GM19043 (cell line): ENCODE results near the gene NOL12.

Experiments
- ATAC-seq: cut with Tn5 transposase; IDR thresholded peaks from one replicate; pipeline ENCODE4 v1.9.1; 2021; ENCODE audit warnings: low read depth; ENCODE audit not compliant: unreplicated experiment

Gene NOL12

DNA sequence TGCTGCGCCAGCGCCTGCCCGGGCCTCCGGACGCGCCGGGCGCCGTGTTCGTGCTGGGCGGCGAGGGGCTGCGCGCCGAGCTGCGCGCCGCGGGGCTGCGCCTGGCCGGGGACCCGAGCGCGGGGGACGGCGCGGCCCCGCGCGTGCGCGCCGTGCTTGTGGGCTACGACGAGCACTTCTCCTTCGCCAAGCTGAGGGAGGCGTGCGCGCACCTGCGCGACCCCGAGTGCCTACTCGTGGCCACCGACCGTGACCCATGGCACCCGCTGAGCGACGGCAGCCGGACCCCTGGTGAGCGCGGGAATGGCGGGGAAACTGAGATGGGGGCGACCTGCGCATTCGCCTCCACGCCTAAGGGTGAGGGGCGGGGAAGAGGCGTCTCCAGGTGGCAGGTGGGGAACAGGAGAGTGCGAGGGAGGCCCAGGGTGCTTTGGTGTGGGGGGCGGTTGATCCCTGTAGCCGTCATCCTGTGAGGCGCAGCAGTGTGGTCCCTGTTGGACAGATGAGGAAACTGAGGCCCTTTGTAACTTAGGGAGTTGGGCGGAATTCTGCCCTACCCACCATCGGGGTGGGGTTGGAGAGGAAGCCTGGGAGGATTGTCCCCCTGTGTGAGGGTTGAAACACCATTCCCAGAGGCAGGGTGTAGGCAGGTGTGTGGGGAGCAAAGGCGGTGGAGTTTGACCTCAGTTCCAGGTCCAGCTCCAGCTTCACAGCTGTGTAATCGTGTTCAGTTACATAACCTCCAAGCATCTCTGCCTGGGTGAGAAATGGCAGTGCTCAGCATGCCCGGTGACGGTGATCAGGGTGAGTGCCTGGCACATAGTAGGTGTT is 26.9 kb upstream of the NOL12 start:
- ATAC-seq, result no peak

DNA sequence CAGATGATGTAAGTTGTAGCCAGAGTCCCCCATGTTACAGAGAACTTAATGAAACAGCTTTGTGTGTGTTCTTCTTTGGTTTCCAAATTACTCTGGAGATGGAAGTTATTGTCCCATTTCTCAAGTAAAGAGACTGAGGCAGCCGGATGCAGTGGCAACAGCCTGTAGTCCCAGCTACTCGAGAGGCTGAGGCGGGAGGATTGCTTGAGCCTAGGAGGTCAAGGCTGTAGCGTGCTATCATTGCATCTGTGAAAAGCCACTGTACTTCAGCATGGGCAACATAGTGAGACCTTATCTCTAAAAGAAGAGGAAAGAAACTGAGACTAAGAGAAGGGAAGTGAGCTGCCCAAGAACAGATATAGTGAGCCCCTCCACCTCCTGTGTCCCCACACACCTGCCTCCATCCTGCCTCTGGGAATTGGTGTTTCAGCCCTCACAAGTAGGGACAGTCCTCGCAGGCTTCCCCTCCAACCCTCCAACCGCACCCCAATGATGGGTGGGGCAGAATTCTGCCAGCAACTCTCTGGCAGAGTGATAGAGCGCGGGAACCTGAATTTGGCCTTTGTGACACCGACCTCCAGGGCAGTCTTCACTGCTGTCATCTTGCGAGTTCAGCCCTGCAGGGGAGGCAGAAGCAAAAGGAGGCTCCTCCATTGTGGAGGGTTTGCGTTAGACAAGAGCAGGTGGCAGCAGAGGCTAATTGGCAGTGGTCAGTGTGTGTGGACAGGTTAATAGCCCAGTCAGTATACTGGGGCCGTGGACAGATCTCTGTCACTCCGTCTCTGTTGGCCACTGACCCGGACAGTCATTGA is 26.0 kb upstream of the NOL12 start:
- ATAC-seq, result no peak

- no peak for ATAC-seq
These were observed 25.5 kb upstream of the NOL12 start for GRCh38 chr22:37660709-37661045.

DNA sequence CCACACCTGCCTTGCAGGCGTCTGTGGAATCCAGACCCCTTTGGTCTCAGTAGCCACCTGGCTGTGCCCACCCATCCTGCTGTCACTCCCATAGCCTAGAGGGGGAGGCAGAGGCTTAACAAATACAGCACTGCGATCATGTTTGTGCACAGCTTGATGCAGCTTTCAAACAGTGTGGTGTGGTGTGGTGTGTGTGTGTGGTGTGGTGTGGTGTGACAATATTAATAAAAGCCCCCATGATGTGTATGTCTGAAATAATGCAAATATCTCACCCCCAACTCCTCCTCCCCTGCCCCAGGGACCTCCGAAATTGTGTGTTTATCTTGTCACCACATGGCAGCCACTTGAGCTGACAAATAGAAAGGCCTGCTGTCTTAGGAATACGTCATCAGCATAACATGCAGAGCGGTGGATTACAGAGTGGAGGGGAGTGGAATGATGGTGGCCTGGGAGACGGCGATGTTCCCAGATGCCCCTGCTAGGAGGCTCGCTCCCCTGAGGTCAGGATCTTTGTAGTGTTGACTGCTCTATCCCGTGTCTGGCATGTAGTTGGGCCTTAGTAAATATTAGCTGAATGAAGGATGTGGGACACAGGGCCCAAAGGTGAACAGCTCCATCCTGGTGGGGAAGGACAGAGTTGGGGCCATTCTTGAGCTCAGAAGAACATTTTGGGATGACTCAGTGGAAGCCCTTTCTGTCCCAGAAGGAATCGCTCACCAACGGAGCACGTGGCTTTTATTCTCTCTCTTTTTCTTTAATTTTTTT is 24.8 kb upstream of the NOL12 start:
- no peak for ATAC-seq

- no peak for ATAC-seq
These were observed 24.1 kb upstream of the NOL12 start for GRCh38 chr22:37662039-37662438.

GRCh38 chr22:37663521-37664140 is 22.5 kb upstream of the NOL12 start:
- no peak for ATAC-seq

DNA sequence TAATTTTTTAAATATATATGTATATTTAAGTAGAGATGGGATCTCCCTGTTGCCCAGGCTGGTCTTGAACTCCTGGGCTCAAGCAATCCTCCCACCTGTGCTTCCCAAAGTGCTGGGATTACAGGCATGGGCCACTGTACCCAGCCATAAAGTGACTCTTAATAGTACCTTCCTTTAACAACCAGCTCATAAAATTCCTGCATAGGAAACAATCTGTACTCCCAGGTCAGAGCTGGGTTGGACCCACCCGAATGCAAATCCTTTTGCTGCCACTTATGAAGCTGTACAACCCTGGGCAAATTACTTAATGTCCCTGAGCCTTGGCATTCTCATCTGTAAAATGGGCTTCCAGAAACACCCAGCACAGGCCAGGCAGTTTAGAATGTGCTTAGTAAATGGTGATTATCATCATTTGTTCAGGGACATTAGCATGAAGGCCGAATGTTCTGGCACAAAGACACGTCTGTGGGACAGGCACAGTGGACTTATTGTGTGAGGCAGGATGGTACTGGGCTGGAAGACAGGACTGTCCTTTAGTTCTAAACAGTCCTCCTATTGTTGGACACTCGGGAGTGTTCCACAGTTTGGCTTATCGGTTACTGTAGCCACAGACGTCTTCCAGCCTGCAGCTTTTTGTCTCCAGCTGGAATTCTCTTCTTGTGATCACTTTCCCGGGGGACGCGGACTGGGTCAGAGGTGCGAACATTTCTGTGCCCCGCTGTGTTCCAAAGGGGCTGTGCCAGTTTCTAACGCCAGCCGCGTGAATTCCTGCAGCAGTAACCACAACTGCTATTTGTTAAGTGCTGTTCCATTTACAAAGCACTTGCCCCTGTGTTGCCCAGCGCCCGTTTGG is 21.7 kb upstream of the NOL12 start:
- no peak for ATAC-seq

DNA sequence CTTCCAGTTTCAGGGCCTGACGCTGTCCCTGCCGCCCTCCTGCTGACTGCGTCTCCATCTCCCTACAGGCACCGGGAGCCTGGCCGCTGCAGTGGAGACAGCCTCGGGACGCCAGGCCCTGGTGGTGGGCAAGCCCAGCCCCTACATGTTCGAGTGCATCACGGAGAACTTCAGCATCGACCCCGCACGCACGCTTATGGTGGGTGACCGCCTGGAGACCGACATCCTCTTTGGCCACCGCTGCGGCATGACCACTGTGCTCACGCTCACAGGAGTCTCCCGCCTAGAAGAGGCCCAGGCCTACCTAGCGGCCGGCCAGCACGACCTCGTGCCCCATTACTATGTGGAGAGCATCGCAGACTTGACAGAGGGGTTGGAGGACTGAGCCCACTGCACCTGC is 20.7 kb upstream of the NOL12 start:
- no peak for ATAC-seq

GRCh38 chr22:37669586-37669985 is 16.6 kb upstream of the NOL12 start:
- no peak for ATAC-seq

- ATAC-seq, result no peak
These were observed 13.8 kb upstream of the NOL12 start for GRCh38 chr22:37672206-37672919.

DNA sequence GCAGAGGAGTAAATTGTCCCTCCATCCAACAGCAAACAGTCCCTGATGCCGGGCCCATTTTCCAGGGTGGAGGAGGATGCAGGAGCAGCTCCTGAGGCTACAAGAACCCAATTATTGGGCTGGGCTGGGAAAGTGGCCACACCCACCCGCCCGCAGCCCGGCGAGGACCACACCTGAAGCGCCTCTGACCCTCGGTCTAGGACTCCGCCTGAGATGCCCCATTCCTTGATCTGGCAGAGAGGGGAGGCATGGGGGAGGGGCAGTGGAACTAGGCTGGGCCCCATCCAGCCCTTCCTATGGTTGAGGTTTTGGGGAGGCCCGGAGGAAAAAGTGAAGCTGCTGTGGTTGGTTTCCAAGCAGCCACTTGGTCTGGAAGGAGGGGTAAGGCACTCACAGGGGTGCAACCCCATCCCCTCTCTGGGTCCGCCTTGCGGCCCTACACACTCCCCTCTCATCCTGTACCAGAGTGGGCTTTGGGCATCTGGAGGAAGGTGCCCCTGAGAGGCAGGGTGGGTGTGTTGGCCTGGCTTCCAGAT is 13.2 kb upstream of the NOL12 start:
- no peak for ATAC-seq

- ATAC-seq, result no peak
These were observed 11.9 kb upstream of the NOL12 start for GRCh38 chr22:37674248-37674647.

- ATAC-seq, result peak; percentile 60
These were observed 10.9 kb upstream of the NOL12 start, which contains the start of gene LGALS1 for GRCh38 chr22:37674951-37675929. Gene LGALS1 (plus strand): TSS chr22:37675636. CDS start chr22:37675703, 67 bp downstream.

DNA sequence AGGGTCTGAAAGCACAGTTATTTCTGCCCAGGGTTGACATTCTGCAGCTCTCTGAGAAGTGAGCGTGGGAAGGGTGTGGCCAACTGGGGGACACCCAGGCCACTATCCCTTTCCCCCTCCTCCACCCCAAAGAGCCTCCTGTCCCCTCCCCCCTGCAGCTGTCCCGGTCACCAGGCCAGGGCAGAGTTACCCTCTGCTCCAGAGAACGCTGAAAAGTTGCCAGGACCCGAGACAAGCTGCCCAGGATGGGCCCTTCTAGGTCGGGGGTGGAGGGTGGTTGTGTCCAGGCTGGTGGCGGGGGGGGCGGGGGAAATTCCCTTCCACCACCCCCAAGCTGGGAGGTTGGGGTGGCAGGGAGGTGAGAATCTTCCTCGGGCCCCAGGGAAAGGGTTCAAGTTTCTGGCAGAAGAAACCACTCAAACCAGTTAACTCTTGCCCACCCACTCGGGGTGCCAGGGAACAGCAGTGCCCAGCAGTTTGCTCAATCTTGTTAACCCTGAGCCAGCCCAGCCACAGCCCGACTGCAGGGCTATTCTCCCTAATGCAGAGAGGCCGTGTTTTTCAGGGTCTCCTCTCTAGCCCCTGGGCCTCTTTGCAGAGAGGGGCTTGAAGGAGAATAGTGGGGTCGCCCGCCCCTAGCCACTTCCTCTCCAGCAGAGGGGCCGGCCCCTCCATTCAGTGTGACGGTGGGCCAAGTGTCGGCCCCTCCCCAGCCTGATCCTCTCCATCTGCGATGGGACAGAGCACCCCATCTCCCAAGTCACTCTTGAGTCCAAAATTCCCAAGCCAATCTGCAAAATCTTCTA is 10.0 kb upstream of the NOL12 start:
- ATAC-seq, result no peak

DNA sequence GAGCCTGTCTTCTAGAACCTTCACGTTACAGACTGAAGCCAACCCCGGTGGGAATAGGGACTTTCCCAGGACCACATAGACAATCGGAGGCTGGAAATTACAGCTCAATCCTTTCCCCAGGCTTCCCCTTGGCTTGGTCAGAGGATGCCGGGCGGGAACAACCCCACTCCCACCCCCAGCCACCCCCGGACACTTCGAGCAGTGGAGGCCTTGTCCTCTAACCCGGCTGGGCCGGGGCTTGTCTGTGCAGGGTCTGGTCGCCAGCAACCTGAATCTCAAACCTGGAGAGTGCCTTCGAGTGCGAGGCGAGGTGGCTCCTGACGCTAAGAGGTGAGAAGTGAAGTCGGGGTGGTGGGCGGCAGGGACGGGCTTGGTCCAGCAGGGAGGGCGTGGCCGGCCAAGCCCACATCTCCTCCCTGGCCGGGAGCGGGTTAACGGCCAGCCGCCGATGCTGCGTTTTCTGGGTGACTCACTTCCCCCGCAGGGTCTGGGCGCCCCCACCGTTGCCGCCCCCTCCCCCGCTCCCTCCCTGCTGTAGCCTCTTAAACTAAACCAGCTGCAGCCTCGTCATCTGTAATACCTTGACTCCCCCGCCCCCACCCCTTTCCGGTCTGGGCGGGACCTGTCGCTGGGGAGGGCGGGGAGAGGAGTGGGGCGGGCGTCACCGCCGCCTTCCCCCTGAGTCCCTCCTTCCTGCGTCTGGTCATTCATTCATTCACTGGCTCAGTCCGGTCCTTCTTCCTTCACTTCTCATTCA is 9.2 kb upstream of the NOL12 start:
- no peak for ATAC-seq

GRCh38 chr22:37677493-37677974 is 8.6 kb upstream of the NOL12 start:
- ATAC-seq, result no peak
